ENCODE measurements around the gene TMUB1. TPM values are rescaled to one million over a fixed set of nuclear protein-coding genes. Genes with fewer than 3 reads are reported as not detected.
"Not testable (repeated sequence)": the region's sequence is repeated elsewhere in the genome, so short reads cannot be mapped to it uniquely, and the experiment has no call there.

Gene TMUB1
- total RNA-seq, 4 donors from 2014 or later: 33.7 to 78.7 (median 44.2) TPM

DNA sequence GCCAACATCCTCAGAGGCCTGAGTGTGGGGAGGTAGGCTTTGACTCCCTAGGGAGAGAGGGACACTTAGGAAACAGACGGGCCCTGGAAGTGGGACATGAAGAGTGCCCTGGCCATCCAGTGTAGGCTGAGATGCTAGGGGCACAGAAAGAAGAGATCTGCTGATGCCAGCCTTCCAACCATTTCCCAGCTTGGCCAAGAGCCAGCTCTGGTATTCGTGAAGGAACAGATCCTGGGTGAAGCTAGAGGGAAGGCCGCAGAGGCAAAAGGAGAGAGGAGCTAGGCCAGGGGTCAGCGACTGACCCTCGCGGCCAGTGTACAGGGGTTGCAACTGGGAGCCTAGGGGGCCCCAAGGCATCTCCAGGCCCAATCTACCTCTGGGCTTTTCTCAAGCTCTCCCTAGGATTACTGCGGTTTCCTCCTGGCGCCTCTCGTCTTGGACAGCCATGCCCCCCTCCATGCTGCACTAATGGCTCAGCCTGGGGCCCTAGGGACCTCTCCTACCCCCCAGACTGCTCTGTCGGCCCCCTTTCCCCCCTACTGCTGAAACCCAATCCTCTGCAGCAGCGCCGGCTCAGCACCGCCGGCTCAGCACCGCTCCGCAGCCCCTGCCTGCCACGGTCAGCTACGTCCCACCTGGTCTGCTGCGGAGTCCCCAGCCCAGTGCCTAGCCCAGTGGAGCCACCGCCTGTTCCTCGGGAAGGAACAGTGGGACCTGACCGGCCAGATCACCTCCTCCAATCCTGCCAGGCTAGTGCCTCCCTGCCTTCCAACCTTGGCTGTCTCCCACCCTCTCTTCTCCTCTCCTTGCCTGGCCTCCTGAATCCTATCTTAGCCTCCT lies 35.1 kb downstream of the TMUB1 start, which contains the start of gene ASIC3:
TSS of gene ASIC3 (plus strand) at position 556 of the 840 bp plus-strand sequence. CDS start 355 bp downstream, outside the sequence.
- TF ChIP-seq, protein P1, sequence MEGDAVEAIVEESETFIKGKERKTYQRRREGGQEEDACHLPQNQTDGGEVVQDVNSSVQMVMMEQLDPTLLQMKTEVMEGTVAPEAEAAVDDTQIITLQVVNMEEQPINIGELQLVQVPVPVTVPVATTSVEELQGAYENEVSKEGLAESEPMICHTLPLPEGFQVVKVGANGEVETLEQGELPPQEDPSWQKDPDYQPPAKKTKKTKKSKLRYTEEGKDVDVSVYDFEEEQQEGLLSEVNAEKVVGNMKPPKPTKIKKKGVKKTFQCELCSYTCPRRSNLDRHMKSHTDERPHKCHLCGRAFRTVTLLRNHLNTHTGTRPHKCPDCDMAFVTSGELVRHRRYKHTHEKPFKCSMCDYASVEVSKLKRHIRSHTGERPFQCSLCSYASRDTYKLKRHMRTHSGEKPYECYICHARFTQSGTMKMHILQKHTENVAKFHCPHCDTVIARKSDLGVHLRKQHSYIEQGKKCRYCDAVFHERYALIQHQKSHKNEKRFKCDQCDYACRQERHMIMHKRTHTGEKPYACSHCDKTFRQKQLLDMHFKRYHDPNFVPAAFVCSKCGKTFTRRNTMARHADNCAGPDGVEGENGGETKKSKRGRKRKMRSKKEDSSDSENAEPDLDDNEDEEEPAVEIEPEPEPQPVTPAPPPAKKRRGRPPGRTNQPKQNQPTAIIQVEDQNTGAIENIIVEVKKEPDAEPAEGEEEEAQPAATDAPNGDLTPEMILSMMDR (IDR thresholded peaks at IDR 0.05): no peak
- no peak for TF ChIP-seq POLR2A (IDR thresholded peaks at IDR 0.05)
- Histone ChIP-seq H3K4me1 (peaks cover 0 to 13% of the 10 kb centered on the region in 2 donors), H3K9me3 (no peaks in the 10 kb centered on the region), H3K27me3 (no peaks in the 10 kb centered on the region), H3K4me3 (replicated peaks in 1 of 3) (no peak within 1 kb of the TSS), H3K27ac (no peak within 1 kb of the TSS), H3K36me3 (peaks cover 0 to 3% of the 10 kb centered on the region in 2 donors)
- intact Hi-C loops (cut with DNase I): no loop called here
- 66 to 71% methylated on average over 20 to 22 of the region's 22 CpGs for WGBS, 2 donors
- DNase-seq: peak in 1 of 2 donors; percentile 22

DNA sequence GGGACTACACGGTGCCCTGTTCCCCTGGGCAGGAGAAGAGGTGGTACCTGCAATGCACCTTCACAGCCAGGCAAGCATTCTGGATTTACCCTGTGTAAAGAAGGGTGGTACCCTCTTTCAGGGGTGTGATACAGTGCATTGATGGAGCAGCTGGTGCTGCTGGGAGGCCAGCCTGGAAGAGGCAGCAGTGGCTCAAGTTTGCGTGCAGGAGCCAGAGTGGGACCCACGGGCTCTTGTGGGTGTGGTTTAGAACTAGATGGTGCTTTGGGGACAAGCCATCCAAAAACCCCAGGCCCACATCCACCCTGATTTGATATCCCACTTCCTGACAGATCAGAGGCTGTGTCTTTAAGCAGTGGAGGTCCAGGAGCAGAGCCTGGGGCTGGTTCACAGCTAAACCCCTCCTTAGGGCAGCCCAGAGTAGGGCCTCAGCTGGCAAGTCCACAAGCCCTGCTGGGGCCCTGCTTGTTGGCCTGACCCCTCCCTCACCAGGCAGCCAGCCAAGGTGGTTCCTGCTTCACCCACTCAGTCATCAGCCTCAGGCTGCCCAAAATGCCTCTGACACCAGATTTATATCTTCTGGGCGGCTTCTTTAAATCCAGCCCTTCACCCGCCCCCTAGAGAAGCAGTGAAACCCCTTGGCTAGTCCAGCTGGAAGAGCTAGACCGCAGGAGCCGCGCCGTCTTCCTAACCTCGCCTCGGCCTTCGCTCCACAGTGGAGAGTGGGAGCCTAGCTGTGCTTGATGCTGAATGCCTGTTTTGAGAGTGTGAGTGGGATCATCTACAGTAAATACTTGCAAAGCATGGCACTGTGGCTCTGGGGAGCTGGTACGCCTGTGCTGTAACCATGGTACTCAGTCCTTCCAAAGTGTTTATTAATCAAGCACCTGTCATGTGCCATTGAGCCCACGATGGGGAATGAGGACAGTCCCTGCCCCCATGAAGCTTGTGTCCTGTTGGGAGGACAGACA lies 36.4 kb downstream of the TMUB1 start:
- H3K27ac ChIP-seq: no peak overlapping the region
- no peak for TF ChIP-seq POLR2A (IDR thresholded peaks at IDR 0.05)
- TF ChIP-seq, protein P1 (IDR thresholded peaks at IDR 0.05): no peak

DNA sequence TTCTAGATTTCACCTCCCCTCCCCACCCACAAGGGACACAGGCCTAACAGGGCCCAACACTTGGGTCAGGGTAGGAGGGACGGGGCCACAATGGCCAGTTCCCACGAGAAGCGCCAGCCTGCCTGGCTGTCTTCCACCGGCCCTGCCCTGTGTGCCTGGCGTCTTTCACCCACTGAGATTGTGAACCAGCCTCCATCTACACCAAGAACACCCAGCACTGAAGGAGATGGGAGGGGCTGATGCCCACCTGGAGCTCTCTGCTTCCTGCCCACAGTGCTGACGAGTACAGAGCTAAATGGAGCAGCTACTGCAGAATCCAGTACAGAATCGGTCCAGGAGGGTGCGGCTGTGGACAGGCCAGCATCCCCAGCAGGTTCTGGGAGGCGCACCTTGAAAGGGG lies 37.3 kb downstream of the TMUB1 start:
- Histone ChIP-seq H3K36me3 (peaks cover 0 to 3% of the 10 kb centered on the region in 2 donors), H3K4me3 (replicated peaks in 1 of 3) (no peak overlapping the region), H3K27me3 (no peaks in the 10 kb centered on the region), H3K27ac (no peak overlapping the region), H3K9me3 (no peaks in the 10 kb centered on the region), H3K4me1 (peaks cover 0 to 10% of the 10 kb centered on the region in 2 donors)
- intact Hi-C loops (cut with DNase I): no loop called here
- TF ChIP-seq POLR2A (IDR thresholded peaks at IDR 0.05): no peak
- 88 to 93% methylated on average over 9 of the region's 9 CpGs for WGBS, 2 donors
- DNase-seq: no peak

More for the DNA sequence above, 36.4 kb downstream of the TMUB1 start:
- Histone ChIP-seq H3K4me1 (peaks cover 0 to 13% of the 10 kb centered on the region in 2 donors), H3K4me3 (replicated peaks in 1 of 3) (no peak overlapping the region), H3K27me3 (no peaks in the 10 kb centered on the region), H3K9me3 (no peaks in the 10 kb centered on the region), H3K36me3 (peaks cover 0 to 3% of the 10 kb centered on the region in 2 donors)
- peak; percentile 29 to 44 for DNase-seq
- intact Hi-C loops (cut with DNase I): no loop called here
- WGBS, 2 donors: 49 to 53% methylated on average over 11 to 13 of the region's 14 CpGs

DNA sequence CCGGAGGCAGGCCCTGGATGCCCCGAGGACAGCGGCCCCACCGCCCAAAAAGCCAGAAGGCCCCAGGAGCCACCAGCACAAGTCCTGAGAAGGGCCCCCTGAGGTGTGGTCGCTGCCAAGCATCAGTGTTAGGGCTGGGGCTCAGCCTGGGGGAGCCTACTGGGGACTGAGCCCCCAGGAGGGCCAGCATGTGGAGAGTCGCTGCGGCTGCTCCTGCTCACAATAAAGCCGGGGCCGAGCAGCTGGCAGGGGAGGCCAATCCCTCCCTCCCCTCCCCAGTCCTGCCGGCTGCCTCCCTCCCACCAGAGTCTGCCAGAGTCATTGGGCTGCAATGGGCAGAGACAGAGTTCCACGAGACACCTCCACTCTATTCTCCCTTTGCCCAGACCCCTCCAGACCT lies 38.0 kb downstream of the TMUB1 start:
- no peak for TF ChIP-seq POLR2A (IDR thresholded peaks at IDR 0.05)
- TF ChIP-seq, protein P1 (IDR thresholded peaks at IDR 0.05): no peak
- intact Hi-C loops (cut with DNase I): no loop called here
- Histone ChIP-seq H3K27me3 (no peaks in the 10 kb centered on the region), H3K4me1 (peaks cover 0 to 7% of the 10 kb centered on the region in 2 donors), H3K27ac (no peak overlapping the region), H3K36me3 (peaks cover 0 to 3% of the 10 kb centered on the region in 2 donors), H3K4me3 (replicated peaks in 1 of 3) (no peak overlapping the region), H3K9me3 (no peaks in the 10 kb centered on the region)
- 82 to 84% methylated on average over 6 to 9 of the region's 11 CpGs for WGBS, 2 donors
- no peak for DNase-seq

DNA sequence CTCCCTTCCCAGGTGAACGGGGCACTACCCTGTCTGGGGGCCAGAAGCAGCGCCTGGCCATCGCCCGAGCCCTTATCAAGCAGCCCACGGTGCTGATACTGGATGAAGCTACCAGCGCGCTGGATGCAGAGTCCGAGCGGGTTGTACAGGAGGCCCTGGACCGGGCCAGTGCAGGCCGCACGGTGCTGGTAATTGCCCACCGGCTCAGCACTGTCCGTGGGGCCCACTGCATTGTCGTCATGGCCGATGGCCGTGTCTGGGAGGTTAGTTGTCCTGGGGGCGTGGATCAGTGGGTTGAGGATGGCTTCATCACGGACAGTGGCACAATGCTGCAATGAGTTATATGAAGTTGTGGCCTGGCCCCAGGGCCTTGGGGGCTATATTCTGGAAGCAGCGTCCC lies 39.3 kb downstream of the TMUB1 start:
- DNase-seq: no peak
- Histone ChIP-seq H3K27ac (no peak overlapping the region), H3K9me3 (no peaks in the 10 kb centered on the region), H3K4me1 (peaks cover 0 to 17% of the 10 kb centered on the region in 2 donors), H3K36me3 (peaks cover 0 to 3% of the 10 kb centered on the region in 2 donors), H3K27me3 (no peaks in the 10 kb centered on the region), H3K4me3 (replicated peaks in 1 of 3) (no peak overlapping the region)
- no peak for TF ChIP-seq POLR2A (IDR thresholded peaks at IDR 0.05)
- TF ChIP-seq, protein P1 (IDR thresholded peaks at IDR 0.05): no peak
- intact Hi-C loops (cut with DNase I): no loop called here
- WGBS, 2 donors: 92% methylated on average over 13 to 20 of the region's 20 CpGs

DNA sequence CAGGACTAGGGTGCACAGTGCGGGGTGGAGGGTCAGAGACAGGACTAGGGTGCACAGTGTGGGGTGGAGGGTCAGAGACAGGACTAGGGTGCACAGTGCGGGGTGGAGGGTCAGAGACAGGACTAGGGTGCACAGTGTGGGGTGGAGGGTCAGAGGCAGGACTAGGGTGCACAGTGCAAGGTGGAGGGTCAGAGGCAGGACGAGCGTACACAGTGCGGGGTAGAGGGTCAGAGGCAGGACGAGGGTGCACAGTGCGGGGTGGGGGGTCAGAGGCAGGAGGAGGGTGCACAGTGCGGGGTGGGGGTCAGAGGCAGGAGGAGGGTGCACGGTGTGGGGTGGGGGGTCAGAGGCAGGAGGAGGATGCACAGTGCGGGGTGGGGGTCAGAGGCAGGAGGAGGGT lies 39.8 kb downstream of the TMUB1 start:
- H3K4me3 ChIP-seq (replicated peaks in 1 of 3); H3K9me3 ChIP-seq; DNase-seq; intact Hi-C loops (cut with DNase I); H3K36me3 ChIP-seq; H3K27me3 ChIP-seq; H3K27ac ChIP-seq: not testable (repeated sequence)
- WGBS, 2 donors: 91 to 95% methylated on average over 10 of the region's 10 CpGs
- peaks cover 0 to 22% of the 10 kb centered on the region in 2 donors for H3K4me1 ChIP-seq

Data from thyroid gland (tissue), 4 donors.